ENCODE results near the gene HSDL1. TPM values are rescaled to one million over a fixed set of nuclear protein-coding genes. Genes with fewer than 3 reads are reported as not detected.

HSDL1 gene
- polyA plus RNA-seq, 1 experiment = 12.1 TPM

GRCh38 chr16:84159007-84159406 is 14.0 kb upstream of the HSDL1 start:
- H3K4me3 ChIP-seq (ENCODE audit: low read depth, low read length) = no peak overlapping the region
- no peaks in the 10 kb centered on the region for H3K36me3 ChIP-seq (ENCODE audit: control insufficient read depth, insufficient read depth, low read length)
- TF ChIP-seq CTCF (IDR thresholded peaks at IDR 0.05; ENCODE audit: insufficient read depth, low read depth, low read length) = no peak
- peaks cover 6% of the 10 kb centered on the region for H3K27me3 ChIP-seq (ENCODE audit: control insufficient read depth, insufficient read depth, low read length)
- CTCF ChIA-PET = no interaction called here
- DNase-seq (ENCODE audit: low read depth) = no peak
- POLR2A ChIA-PET = no interaction called here

- no peak for DNase-seq (ENCODE audit: low read depth)
- ChIA-PET CTCF (interaction anchor here (0.9 to 1.6 kb wide), 6 partner anchors 9 to 152 kb away, joined by 3 to 6 read pairs (median 4); partner anchors contain the start of genes DNAAF1, HSDL1 and TAF1C), POLR2A (no interaction called here)
Observed at GRCh38 chr16:84156342-84156784, 11.4 kb upstream of the HSDL1 start.

GRCh38 chr16:84155771-84156170 is 10.8 kb upstream of the HSDL1 start:
- DNase-seq (ENCODE audit: low read depth) = no peak
- ChIA-PET POLR2A (no interaction called here), CTCF (interaction anchor here (0.9 to 1.6 kb wide), 5 partner anchors 9 to 152 kb away, joined by 3 to 6 read pairs (median 4); partner anchors contain the start of genes DNAAF1, HSDL1 and TAF1C)
- no peak for TF ChIP-seq CTCF (IDR thresholded peaks at IDR 0.05; ENCODE audit: insufficient read depth, low read depth, low read length)
- no peaks in the 10 kb centered on the region for H3K36me3 ChIP-seq (ENCODE audit: control insufficient read depth, insufficient read depth, low read length)
- H3K27me3 ChIP-seq (ENCODE audit: control insufficient read depth, insufficient read depth, low read length) = peaks cover 4% of the 10 kb centered on the region
- H3K4me3 ChIP-seq (ENCODE audit: low read depth, low read length) = no peak overlapping the region

More at GRCh38 chr16:84156342-84156784, 11.4 kb upstream of the HSDL1 start:
- TF ChIP-seq CTCF (IDR thresholded peaks at IDR 0.05; ENCODE audit: insufficient read depth, low read depth, low read length) = no peak
- Histone ChIP-seq H3K36me3 (ENCODE audit: control insufficient read depth, insufficient read depth, low read length) (no peaks in the 10 kb centered on the region), H3K27me3 (ENCODE audit: control insufficient read depth, insufficient read depth, low read length) (peaks cover 6% of the 10 kb centered on the region), H3K4me3 (ENCODE audit: low read depth, low read length) (no peak overlapping the region)

- POLR2A ChIA-PET = no interaction called here
- CTCF ChIA-PET = interaction anchor here (0.9 to 1.2 kb wide), 2 partner anchors 10 to 153 kb away, joined by 3 read pairs; partner anchors contain the start of genes DNAAF1 and HSDL1
Observed at GRCh38 chr16:84155226-84155625, 10.2 kb upstream of the HSDL1 start.

GRCh38 chr16:84153660-84154214 is 8.8 kb upstream of the HSDL1 start:
- ChIA-PET CTCF (no interaction called here), POLR2A (no interaction called here)
- Histone ChIP-seq H3K36me3 (ENCODE audit: control insufficient read depth, insufficient read depth, low read length) (no peaks in the 10 kb centered on the region), H3K4me3 (ENCODE audit: low read depth, low read length) (no peak overlapping the region), H3K27me3 (ENCODE audit: control insufficient read depth, insufficient read depth, low read length) (peaks cover 3% of the 10 kb centered on the region)
- no peak for TF ChIP-seq CTCF (IDR thresholded peaks at IDR 0.05; ENCODE audit: insufficient read depth, low read depth, low read length)
- DNase-seq (ENCODE audit: low read depth) = no peak

More at GRCh38 chr16:84155226-84155625, 10.2 kb upstream of the HSDL1 start:
- H3K4me3 ChIP-seq (ENCODE audit: low read depth, low read length) = no peak overlapping the region
- DNase-seq (ENCODE audit: low read depth) = no peak
- no peaks in the 10 kb centered on the region for H3K36me3 ChIP-seq (ENCODE audit: control insufficient read depth, insufficient read depth, low read length)
- TF ChIP-seq CTCF (IDR thresholded peaks at IDR 0.05; ENCODE audit: insufficient read depth, low read depth, low read length) = no peak
- peaks cover 4% of the 10 kb centered on the region for H3K27me3 ChIP-seq (ENCODE audit: control insufficient read depth, insufficient read depth, low read length)

Measured in BJ (cell line).